RKO (cell line): Measurements from ENCODE around the gene LNPEP.
"Not testable (repeated sequence)": the region's sequence is repeated elsewhere in the genome, so short reads cannot be mapped to it uniquely, and the experiment has no call there.

Experiments used
- DNase-seq: peaks from one replicate; pipeline ENCODE4 v3.0.0-alpha.2; 2016; ENCODE audit warnings: low spot score

Gene LNPEP

DNA sequence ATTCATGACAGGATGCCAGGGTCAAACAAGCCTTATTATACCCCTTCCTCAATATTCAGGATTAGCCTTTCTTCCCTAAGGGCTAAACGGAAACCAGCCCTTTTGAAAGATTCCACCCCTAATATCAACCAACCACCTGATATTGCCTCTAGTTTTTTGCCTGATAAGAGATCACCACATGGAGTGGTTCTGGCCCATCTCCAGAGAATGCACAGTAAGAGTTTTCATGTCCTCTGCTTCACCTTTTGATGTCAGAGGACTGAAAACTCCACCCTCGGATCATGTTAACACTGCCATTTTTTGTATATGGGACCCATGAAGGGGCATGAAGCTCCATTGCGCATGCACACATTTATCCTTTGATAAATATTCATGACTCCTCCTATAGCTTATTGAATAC, 5.8 kb upstream of the LNPEP start:
- DNase-seq, result no peak

GRCh38 chr5:96930589-96930988, 5.3 kb upstream of the LNPEP start:
- no peak for DNase-seq

- DNase-seq, result not testable (repeated sequence)
Measured at GRCh38 chr5:96931037-96931436, 4.8 kb upstream of the LNPEP start.

- DNase-seq, result no peak
Measured at GRCh38 chr5:96931605-96932004, 4.3 kb upstream of the LNPEP start.

- DNase-seq, result no peak
Measured at GRCh38 chr5:96932026-96932425, 3.9 kb upstream of the LNPEP start.

DNA sequence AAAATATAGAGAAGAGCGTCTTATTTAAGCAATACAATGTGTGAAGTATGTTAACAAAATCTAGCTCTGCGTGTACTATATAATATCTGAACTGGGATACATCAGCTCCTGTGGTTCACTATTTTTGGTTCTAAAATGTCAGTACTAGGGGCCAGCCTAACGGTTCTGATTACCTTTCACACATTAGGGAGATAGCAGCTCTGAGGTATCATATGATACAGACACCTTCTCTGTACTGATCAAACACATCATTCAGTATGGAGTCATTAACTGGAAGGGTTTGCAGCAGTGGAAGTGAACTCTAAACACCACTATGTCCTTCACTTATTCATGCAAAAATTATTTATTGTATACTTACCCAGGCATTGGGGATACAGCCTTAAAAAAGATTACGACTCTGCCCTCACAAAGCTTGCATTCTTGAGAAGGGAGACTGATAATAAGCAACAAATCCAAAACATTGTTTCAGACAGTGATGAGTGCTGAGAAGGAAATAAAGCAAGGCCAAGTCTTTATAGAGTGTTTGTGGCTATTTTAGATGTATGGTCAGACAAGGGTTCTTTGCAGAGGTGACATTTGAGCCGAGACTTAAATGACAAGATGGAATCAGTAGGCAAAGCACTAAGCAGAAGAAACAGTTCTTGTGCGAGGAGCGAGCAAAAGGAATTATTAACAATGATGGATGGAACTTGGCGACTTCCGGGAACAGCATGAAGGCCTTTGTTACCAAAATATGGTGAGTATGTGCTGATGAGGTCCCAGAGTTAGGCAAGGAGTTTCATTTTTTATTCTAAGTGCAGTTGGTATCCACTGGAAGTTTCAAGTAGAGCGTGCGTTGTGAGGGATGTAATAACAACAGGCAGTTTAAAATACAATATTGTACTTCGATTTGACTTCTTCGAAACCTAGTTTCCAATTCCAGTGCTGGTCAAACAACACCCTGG, 1.8 kb upstream of the LNPEP start:
- peak; percentile 68 for DNase-seq

DNA sequence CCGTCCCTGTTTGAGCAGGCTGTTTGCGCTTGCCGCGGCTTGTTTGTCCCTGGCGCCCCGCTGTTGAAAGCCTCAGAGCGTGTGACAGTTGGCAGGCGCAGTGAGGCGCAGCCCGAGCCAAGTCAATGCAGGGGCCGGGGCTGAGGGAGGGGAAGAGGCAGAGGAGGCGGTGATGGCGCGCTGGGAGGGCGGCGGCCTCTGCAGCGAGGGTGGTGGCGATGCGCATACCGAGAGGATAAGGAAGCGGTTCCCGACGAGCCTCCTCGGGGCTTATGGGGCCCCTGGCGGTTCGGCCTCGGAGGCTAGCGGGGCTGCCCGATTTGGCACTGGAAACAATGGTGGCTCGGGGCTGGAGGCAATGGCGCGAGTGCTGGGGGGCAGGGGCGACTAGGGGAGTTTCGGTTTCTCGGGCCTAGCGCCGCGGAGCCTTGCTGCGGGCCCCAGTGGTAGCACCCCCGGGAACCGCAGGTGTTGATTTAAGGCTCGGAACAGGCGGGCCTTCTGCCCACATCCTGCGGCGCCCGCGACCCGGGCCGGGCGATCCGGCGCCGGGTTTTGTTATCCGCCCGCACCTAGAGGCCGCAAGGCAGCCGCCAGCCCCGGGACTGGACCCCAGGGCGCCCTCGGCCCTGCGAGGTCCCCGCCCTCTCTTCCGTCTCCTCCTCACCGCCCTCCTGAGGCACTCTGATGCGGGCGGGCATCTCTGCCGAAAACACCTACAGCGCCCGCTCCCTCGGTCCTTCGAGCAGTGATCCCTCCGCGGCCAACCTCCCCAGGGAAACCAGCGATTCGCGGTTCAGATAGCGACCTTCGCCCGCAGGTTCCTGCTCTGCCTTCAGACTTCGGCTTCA, 947 bp upstream of the LNPEP start:
- peak; percentile 96 for DNase-seq

DNA sequence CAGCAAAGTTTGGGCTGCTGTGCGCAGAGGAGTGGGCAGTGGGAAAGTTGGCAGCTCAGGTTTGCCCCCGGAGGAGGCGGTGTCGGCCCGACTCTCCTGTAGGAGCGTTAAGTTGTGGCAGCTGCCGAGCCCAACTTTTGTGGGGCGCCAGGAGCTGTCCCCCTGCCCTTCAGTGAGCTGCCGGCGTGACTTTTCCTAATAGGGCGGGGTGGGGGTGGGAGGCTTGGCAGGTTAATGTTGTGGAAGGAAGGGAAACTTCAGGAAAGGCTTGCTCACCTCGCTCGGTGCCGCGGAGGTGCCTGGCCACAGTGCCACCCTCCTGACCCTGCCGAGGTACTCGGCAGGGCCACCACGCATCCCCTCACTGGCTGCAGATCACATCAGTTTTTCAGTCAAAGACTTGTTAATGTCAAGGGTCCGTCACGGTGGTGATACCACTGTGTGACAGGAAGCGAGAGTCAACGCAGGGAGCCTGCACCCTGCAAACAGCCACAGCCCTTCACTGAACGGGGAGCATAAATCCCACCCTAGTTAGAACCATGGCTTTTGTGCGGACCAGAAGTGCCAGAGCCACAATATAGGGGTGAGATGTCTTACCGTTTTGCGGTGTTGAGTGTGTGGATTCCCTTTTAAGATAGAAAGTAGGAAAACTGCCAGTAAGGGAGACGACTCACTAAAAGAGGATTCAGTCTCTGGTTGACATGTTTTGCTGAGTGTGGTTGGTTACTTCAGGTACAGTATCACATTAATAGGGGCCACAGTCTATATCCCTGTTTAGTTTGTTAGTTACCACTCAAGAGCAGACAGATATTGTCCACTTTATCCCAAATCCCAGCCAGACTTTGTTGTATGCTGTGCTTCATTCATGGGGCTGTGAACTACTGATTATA, 796 bp downstream of the LNPEP start:
- peak; percentile 61 for DNase-seq

- DNase-seq, result no peak
Measured at GRCh38 chr5:96940586-96940985, 4.7 kb downstream of the LNPEP start.

DNA sequence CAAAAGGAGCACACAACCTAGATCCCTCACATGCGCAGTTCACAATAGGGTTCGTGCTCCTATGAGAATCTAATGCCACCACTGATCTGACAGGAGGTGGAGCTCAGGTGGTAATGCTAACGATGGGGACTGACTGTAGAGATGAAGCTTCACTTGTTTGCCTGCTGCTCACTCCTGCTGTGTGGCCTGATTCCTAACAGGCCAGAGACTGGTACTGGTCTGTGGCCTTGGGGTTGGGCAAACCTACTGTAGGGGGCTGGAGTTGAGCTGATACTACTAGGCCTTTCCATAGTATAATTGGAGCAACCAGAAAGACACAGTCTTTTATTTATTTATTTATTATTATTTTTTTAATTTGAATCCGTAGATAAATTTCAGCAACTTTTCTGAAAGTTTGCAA, 5.3 kb downstream of the LNPEP start:
- DNase-seq, result no peak

- DNase-seq, result no peak
Measured at GRCh38 chr5:96942078-96942477, 6.2 kb downstream of the LNPEP start.

DNA sequence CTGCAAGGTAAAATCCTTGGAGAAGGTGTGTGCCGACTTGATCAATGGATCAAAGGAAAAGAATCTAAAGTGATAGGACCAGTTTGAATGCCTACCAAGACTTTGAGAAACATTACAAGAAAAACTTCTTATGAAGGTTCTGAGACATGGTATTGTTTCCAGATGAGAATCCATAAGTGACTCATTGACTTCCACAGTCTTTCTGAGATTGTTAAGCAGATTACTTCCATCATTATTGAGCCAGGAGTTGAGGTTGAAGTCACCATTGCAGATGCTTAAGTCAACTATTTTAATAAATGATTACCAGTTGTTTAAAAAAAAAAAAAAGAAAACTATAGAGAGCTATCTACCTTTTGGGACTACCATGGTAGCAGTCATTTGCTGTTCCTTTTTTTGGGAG, 7.0 kb downstream of the LNPEP start:
- no peak for DNase-seq

DNA sequence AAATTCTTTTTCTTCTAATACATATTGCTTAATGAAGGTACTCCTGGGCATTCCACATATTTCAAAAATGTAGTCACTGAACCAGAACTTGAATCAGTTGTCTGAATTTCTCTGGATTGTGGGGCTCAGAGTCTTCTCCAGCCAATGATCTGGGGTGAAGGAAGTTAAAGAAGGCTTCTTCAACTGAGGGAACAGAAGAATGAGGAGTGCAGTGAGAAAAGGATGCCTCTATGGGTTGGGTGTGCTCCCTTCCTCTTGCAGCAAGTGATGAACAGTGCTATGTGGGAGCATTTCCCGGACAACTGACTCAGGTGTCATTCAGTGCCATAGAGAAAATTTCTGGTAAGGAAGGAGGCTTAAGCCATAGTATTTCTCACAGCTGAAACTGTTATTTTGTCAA, 7.9 kb downstream of the LNPEP start:
- no peak for DNase-seq

DNA sequence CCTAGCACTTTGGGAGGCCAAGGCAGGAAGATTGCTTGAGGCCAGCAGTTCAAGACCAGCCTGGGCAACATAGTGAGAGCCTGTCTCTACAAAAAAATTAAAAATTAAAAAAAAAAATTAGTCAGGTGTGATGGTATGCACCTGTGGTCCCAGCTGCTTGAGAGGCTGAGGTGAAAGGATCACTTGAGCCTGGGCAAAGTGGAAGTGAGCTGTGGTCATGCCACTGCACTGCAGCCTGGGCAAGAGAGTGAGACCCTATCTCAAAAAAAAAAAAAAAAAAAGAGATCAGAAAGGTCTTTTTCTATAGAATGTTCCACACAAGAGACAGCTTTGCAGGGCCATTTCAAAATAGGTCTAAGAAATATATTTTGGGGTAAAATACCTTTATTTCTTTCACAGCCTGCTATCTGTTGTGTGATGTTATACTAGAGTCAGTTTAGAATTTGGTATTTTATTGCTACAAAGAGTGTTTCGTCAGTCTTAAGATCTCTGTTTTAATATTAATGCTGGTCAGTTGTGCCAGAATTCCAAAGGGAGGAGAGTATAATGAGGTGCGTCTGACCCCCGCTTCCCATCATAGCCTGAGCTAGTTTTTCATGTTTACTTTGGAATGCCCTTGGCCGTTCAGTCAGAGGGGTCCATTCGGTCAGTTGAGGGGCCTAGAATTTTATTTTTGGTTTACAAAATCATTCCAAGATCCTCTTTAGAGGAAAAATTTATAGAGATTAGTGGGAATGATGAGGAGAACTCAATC, 9.4 kb downstream of the LNPEP start:
- no peak for DNase-seq

DNA sequence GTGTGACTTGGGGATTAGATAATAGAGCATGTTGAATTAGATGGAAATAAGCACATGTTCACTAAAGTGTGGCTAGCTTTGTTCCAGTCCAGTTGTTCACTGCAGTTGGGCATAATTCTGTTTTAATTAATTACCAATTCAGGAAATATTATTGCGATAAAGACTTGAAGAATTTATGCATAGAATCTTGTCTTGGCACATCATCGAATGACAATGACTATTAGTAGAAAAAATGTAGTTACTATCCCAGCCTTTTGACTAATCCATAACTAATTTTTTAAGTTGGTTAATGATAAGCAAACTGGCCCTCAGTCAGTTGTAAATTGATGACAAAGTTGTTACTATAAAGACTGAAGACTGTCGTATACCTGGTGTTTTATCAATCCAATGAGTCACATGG, 10.5 kb downstream of the LNPEP start:
- no peak for DNase-seq

GRCh38 chr5:96952118-96952750, 16.4 kb downstream of the LNPEP start:
- DNase-seq, result no peak

DNA sequence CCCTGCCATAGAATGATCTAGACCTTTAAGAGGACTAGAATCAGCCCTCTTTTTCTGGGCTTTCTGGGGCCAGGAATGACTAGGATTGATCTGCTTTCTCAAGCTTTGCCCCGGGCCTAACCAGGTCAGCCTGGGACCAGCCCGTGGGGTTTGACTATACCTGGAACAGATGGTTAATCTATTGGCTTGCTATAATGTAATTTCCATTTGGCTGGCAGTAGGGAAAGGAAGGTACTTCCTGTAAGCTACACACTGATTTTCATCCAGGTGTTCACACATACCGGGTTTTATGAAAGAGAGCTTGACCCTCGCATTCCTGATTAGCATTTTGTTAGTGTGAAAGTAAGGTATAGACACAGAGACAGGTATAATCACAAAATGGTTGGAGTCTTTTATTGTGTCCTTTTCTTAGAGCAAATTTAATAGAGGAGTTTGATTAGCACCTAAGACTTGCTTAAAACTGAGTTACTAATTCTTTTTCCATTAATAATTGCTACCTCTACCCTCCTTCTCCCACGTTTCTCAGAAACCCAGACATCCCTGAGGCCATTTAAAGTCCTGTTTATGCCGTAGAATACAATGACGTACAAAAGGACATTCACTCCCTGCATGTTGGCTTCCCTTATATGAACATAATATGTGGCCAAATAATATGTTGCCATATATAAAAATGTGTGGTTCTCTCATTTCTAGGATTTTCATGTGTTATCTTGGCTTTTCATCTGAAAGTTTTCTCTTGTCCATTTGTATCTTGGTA, 17.3 kb downstream of the LNPEP start:
- no peak for DNase-seq

DNA sequence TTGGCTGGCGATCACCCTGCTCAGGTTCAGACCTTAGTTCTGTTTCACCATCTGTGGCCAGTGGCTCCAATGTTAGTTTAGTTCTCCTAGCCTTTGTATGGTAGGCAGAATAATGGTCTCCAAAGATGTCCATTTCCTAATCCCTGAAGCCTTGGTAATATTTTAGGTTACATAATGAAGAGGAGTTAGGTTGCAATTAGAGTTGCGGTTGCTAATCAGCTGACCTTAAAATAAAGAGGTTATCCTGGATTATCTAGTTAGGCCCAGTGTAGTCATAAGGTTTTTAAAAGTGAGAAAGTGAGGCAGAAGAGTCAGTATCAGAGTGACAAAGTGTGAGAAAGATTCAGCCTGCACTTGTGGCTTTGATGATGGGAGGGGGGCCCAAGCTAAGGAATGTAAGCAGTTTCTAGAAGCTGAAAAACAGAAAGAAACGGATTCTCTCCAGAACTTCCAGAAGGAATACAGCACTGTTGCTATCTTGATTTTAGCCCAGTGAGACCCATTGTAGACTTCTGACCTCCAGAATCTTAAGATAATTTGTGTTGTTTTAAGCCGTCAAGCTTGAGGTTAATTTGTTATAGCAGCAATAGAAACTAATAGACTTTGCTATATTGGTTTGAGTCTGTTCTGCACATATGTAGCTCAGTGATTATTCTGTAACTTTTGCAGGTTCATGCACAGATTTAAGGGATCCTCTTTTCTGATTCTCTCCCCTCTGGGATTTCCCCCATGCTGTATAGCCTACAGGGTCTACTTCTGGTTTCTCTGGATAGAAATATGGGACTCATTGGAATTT, 21.6 kb downstream of the LNPEP start:
- DNase-seq, result no peak

DNA sequence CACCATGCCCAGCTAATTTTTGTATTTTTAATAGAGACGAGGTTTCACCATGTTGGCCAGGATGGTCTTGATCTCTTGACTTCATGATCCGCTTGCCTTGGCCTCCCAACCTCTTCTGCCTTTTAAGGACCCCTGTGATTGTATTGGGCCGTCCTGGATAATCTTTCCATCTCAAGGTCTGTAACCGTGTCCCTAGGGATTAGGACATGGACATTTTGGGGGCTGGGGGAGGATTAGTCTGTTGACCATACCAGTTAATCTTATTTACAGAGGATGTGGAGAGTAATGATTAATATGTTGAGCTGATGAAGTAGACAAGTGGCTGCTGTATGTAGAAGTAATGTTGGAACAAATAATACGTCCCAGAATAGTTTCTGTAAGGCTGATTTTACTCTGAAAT, 23.1 kb downstream of the LNPEP start:
- no peak for DNase-seq
